SK-N-SH (cell line): ENCODE measurements around the gene CRACR2A. TPM values are rescaled to one million over a fixed set of nuclear protein-coding genes. Genes with fewer than 3 reads are reported as not detected.

ENCODE experiments used
- CTCF ChIA-PET: fragments of 300-600, 350-600 bp; formaldehyde crosslinking; extraction: SDS; loops from one replicate; lab custom pipeline; 2021; lab: Yijun Ruan, JAX
- POLR2A ChIA-PET: fragments of 350-600 bp; sonication (Branson Sonifier 250); formaldehyde crosslinking; extraction: SDS; loops from one replicate; lab custom pipeline; 2020; ENCODE audit warnings: antibody characterized with exemption, inconsistent platforms; lab: Yijun Ruan, JAX
- DNase-seq: peaks from one replicate; pipeline ENCODE4 v3.0.0; 2012
- H2AFZ ChIP-seq: fragments of 200-600 bp; sonication (generic); 2 replicates; pipeline ENCODE4 v1.8.1; 2016; ENCODE audit warnings: antibody characterized with exemption, mild to moderate bottlenecking, low read depth
- H3F3A ChIP-seq: fragments of 200-600 bp; sonication (generic); replicated peaks from 2 replicates; pipeline ENCODE3; 2016; ENCODE audit warnings: antibody characterized with exemption, mild to moderate bottlenecking; ENCODE audit not compliant: insufficient read depth
- H3K27ac ChIP-seq, 2 experiments: fragments of 200-500 bp in 1 of 2; fragments of 200-600 bp in 1 of 2; sonication (Bioruptor generic) in 1 of 2; sonication (generic), shearing (Covaris generic) in 1 of 2; 2 replicates each; pipeline versions ENCODE4 v1.5.1 to v1.6.1; 2014 to 2016; ENCODE audit warnings: low read depth in 2 of 2, inconsistent platforms in 1 of 2, low read length in 1 of 2, mild to moderate bottlenecking in 1 of 2, mixed read lengths in 1 of 2
- H3K27me3 ChIP-seq: fragments of 200-600 bp; sonication (generic), shearing (Covaris generic); 2 replicates; pipeline ENCODE4 v1.6.1; 2016; ENCODE audit warnings: mixed run types; ENCODE audit not compliant: insufficient read depth
- H3K36me3 ChIP-seq, 2 experiments: fragments of 200-500 bp in 1 of 2; fragments of 200-600 bp in 1 of 2; sonication (Bioruptor generic) in 1 of 2; sonication (generic) in 1 of 2; replicated peaks in 1 of 2; 2 replicates each; pipeline versions ENCODE3 to v1.5.1; 2014 to 2016; ENCODE audit warnings: low read length in 1 of 2, mild to moderate bottlenecking in 1 of 2; ENCODE audit not compliant: insufficient read depth in 2 of 2, control insufficient read depth in 1 of 2
- H3K4me1 ChIP-seq, 2 experiments: fragments of 200-500 bp in 1 of 2; fragments of 200-600 bp in 1 of 2; sonication (Bioruptor generic) in 1 of 2; sonication (generic), shearing (Covaris generic) in 1 of 2; 2 replicates each; pipeline versions ENCODE4 v1.5.1 to v1.6.1; 2014 to 2016; ENCODE audit warnings: low read depth in 1 of 2, low read length in 1 of 2, mixed run types in 1 of 2; ENCODE audit not compliant: insufficient read depth in 2 of 2, control insufficient read depth in 1 of 2
- H3K4me2 ChIP-seq: fragments of 200-600 bp; sonication (generic), shearing (Covaris generic); 2 replicates; pipeline ENCODE4 v1.6.1; 2017; ENCODE audit warnings: mixed run types
- H3K4me3 ChIP-seq, 2 experiments: fragments of 200-500 bp in 1 of 2; fragments of 200-600 bp in 1 of 2; sonication (Bioruptor generic) in 1 of 2; sonication (generic), shearing (Covaris generic) in 1 of 2; 2 replicates each; pipeline versions ENCODE4 v1.5.1 to v1.8.1; 2014 to 2016; ENCODE audit warnings: low read depth in 2 of 2, inconsistent platforms in 1 of 2, low read length in 1 of 2, mild to moderate bottlenecking in 1 of 2, mixed read lengths in 1 of 2, moderate library complexity in 1 of 2
- H3K79me2 ChIP-seq: fragments of 200-600 bp; sonication (generic); 2 replicates; pipeline ENCODE4 v1.8.1; 2017; ENCODE audit warnings: mild to moderate bottlenecking; ENCODE audit not compliant: insufficient read depth
- H3K9ac ChIP-seq: fragments of 200-600 bp; sonication (generic); 2 replicates; pipeline ENCODE4 v1.6.1; 2017; ENCODE audit warnings: mixed run types
- H3K9me2 ChIP-seq: fragments of 200-600 bp; sonication (generic); 2 replicates; pipeline ENCODE4 v1.6.1; 2017; ENCODE audit warnings: mixed run types
- H3K9me3 ChIP-seq: fragments of 200-600 bp; sonication (generic); 2 replicates; pipeline ENCODE4 v1.6.1; 2017; ENCODE audit warnings: mixed run types, mild to moderate bottlenecking, moderate library complexity
- H4K20me1 ChIP-seq: fragments of 200-600 bp; sonication (generic); 2 replicates; pipeline ENCODE4 v1.6.1; 2017; ENCODE audit warnings: mild to moderate bottlenecking, mixed run types; ENCODE audit not compliant: insufficient read depth
- CHD2 ChIP-seq: fragments of 150-350 bp; IDR thresholded peaks from 2 replicates; pipeline ENCODE4 v1.6.1; 2018; ENCODE audit warnings: low read length; ENCODE audit not compliant: partially characterized antibody
- EZH2phosphoT487 ChIP-seq: fragments of 200-600 bp; sonication (generic); IDR thresholded peaks from 2 replicates; pipeline ENCODE4 v1.6.1; 2017; ENCODE audit warnings: low read depth, mixed run types, mild to moderate bottlenecking, antibody characterized with exemption, moderate library complexity, borderline replicate concordance
- FOSL2 ChIP-seq: IDR thresholded peaks from 2 replicates; pipeline ENCODE4 v1.4.0; 2012; ENCODE audit warnings: low read depth, mild to moderate bottlenecking, moderate library complexity, borderline replicate concordance
- GATA2 ChIP-seq: sonication (generic); formaldehyde crosslinking; IDR thresholded peaks from 2 replicates; pipeline ENCODE4 v1.5.0; 2020; ENCODE audit warnings: mild to moderate bottlenecking, missing genetic modification reagents
- MXI1 ChIP-seq: IDR thresholded peaks from 2 replicates; pipeline ENCODE4 v1.6.1; 2012; ENCODE audit warnings: mild to moderate bottlenecking, low read depth, low read length, improper control_type of control experiment
- POLR2AphosphoS5 ChIP-seq: IDR thresholded peaks from 2 replicates; pipeline ENCODE4 v1.6.1; 2012; ENCODE audit warnings: low read depth, low read length
- RXRA ChIP-seq: IDR thresholded peaks from 2 replicates; pipeline ENCODE4 v1.4.0; 2012; ENCODE audit warnings: low read depth, mild to moderate bottlenecking, borderline replicate concordance
- SIN3A ChIP-seq: IDR thresholded peaks from 2 replicates; pipeline ENCODE4 v1.6.1; 2012; ENCODE audit warnings: low read depth, mild to moderate bottlenecking, low read length, moderate library complexity, borderline replicate concordance
- YY1 ChIP-seq: IDR thresholded peaks from 2 replicates; pipeline ENCODE4 v1.4.0; 2012; ENCODE audit warnings: low read depth, mild to moderate bottlenecking
- WGBS: methylation state at CpG from one replicate; pipeline ENCODE4 v1.1.6; 2017; ENCODE audit warnings: low lambda C conversion rate; 5-methylcytosine and 5-hydroxymethylcytosine counted together
- polyA plus RNA-seq, 3 experiments: library from polyadenylated mRNA; depleted of rRNA; stranded (reverse); fragments of >200 nt; gene quantifications; 2 replicates each; pipeline ENCODE4 v1.2.3, GENCODE V29; 2012
- TF ChIP-seq, protein P1 (sequence below): IDR thresholded peaks from 2 replicates; pipeline ENCODE4 v1.4.0; 2012; ENCODE audit warnings: low read depth, borderline replicate concordance
- TF ChIP-seq, protein P2 (sequence below): IDR thresholded peaks from 2 replicates; pipeline ENCODE4 v1.4.0; 2012; ENCODE audit warnings: low read depth, borderline replicate concordance
- TF ChIP-seq, protein P3 (sequence below): fragments of 150-350 bp; IDR thresholded peaks from 2 replicates; pipeline ENCODE4 v1.6.1; 2017; ENCODE audit warnings: antibody characterized with exemption, low read length, low read depth, borderline replicate concordance

Gene CRACR2A
- polyA plus RNA-seq, 1 of the 3 experiments (the other 2 are of a cell fraction): 0.12 TPM

DNA sequence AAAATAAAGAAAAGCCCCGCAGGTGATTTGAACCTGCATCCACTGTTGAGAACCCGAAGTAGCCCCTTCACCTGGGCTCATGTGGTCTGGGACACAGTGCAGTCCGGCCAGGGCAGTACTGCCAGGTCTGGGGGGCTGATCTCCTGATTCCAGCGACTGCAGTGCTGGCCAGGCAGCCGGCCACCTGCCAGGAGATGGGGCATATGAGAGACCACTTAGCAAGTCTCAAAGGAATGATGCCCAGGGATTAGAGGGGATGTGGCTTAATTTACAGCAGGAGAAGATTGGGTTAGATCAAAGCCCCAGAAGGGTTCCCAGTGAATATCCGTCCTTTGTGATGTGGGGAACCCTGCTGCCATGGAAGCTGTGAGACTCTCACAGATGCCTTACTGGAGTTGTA lies 148.6 kb downstream of the CRACR2A start:
- Histone ChIP-seq H3K79me2 (no peaks in the 10 kb centered on the region), H3K9me3 (no peaks in the 10 kb centered on the region), H3K36me3 (no peaks in the 10 kb centered on the region), H3F3A (no peaks in the 10 kb centered on the region), H4K20me1 (no peaks in the 10 kb centered on the region), H3K9ac (no peak overlapping the region), H3K27ac (peak overlapping the region in 1 of 2 experiments; percentile 94; a peak in 2 of 4 replicates), H3K27me3 (peaks cover 21% of the 10 kb centered on the region), H3K4me3 (no peak overlapping the region), H3K9me2 (no peaks in the 10 kb centered on the region), H3K4me1 (peaks cover 0 to 52% of the 10 kb centered on the region in 2 experiments; a peak in 2 of 4 replicates), H2AFZ (no peak overlapping the region), H3K4me2 (no peak overlapping the region)
- ChIA-PET CTCF (interaction anchor here (4.6 kb wide), 1 partner anchor 304 kb away, joined by 19 read pairs; no protein-coding TSS in a partner anchor), POLR2A (interaction anchor here (1.7 kb wide), 1 partner anchor 13 kb away, joined by 4 read pairs; no protein-coding TSS in a partner anchor)
- WGBS: 33% methylated on average over 6 of the region's 6 CpGs
- TF ChIP-seq GATA2 (CRISPR knock-in tag) (peak; percentile 15; the same call in 1 of the 2 replicates), POLR2AphosphoS5 (no peak)
- TF ChIP-seq, all 33 proteins: peak for 1
- peak; percentile 54 for DNase-seq

DNA sequence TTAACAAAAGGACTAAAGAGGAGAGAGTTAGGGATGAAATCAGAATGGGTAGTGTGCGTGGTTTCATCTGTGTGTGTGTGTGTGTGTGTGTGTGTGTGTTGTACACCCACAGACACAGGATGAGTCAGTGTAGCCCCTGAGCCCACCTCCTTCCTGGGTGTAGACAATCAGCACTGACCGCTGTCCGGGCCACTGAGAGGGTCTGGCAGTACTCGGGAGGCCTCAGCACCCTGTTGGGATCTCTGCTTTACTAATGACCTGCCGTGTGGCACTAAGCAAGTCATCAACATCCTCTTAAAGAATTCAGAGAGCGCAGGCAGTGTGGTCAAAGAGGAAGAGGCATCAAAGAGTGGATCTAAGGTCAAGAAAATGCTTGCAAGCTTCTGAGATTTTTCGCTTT lies 149.3 kb downstream of the CRACR2A start:
- TF ChIP-seq EZH2phosphoT487: no peak
- no peak for TF ChIP-seq SIN3A
- TF ChIP-seq MXI1: no peak
- no peak for TF ChIP-seq YY1
- no peak for TF ChIP-seq RXRA
- no peak for TF ChIP-seq FOSL2
- TF ChIP-seq, protein P1, sequence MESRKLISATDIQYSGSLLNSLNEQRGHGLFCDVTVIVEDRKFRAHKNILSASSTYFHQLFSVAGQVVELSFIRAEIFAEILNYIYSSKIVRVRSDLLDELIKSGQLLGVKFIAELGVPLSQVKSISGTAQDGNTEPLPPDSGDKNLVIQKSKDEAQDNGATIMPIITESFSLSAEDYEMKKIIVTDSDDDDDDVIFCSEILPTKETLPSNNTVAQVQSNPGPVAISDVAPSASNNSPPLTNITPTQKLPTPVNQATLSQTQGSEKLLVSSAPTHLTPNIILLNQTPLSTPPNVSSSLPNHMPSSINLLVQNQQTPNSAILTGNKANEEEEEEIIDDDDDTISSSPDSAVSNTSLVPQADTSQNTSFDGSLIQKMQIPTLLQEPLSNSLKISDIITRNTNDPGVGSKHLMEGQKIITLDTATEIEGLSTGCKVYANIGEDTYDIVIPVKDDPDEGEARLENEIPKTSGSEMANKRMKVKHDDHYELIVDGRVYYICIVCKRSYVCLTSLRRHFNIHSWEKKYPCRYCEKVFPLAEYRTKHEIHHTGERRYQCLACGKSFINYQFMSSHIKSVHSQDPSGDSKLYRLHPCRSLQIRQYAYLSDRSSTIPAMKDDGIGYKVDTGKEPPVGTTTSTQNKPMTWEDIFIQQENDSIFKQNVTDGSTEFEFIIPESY: no peak
- TF ChIP-seq, protein P2, sequence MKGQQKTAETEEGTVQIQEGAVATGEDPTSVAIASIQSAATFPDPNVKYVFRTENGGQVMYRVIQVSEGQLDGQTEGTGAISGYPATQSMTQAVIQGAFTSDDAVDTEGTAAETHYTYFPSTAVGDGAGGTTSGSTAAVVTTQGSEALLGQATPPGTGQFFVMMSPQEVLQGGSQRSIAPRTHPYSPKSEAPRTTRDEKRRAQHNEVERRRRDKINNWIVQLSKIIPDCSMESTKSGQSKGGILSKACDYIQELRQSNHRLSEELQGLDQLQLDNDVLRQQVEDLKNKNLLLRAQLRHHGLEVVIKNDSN: no peak
- TF ChIP-seq, protein P3, sequence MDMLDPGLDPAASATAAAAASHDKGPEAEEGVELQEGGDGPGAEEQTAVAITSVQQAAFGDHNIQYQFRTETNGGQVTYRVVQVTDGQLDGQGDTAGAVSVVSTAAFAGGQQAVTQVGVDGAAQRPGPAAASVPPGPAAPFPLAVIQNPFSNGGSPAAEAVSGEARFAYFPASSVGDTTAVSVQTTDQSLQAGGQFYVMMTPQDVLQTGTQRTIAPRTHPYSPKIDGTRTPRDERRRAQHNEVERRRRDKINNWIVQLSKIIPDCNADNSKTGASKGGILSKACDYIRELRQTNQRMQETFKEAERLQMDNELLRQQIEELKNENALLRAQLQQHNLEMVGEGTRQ: no peak
- no peak for TF ChIP-seq CHD2

More for the DNA sequence above, 149.3 kb downstream of the CRACR2A start:
- POLR2A ChIA-PET: interaction anchor here (1.7 kb wide), 1 partner anchor 14 kb away, joined by 4 read pairs; no protein-coding TSS in a partner anchor
- H3K79me2 ChIP-seq: no peaks in the 10 kb centered on the region
- no peaks in the 10 kb centered on the region for H3K9me2 ChIP-seq
- H3K4me3 ChIP-seq: no peak overlapping the region
- peak overlapping the region in 1 of 2 experiments; percentile 94; a peak in 2 of 4 replicates for H3K27ac ChIP-seq
- no peak for DNase-seq
- no peak overlapping the region for H3K4me2 ChIP-seq
- H3K4me1 ChIP-seq: peaks cover 0 to 53% of the 10 kb centered on the region in 2 experiments; a peak in 2 of 4 replicates
- H3K9ac ChIP-seq: no peak overlapping the region
- no peaks in the 10 kb centered on the region for H3F3A ChIP-seq
- 74% methylated on average over 5 of the region's 7 CpGs for WGBS
- no peak overlapping the region for H2AFZ ChIP-seq
- H3K27me3 ChIP-seq: peaks cover 21% of the 10 kb centered on the region
- no peaks in the 10 kb centered on the region for H3K36me3 ChIP-seq
- H4K20me1 ChIP-seq: no peaks in the 10 kb centered on the region
- H3K9me3 ChIP-seq: no peaks in the 10 kb centered on the region
- CTCF ChIA-PET: no interaction called here
